Inferior parietal cortex (tissue), 1 donor: Measurements from ENCODE around the gene KAT6B.

ENCODE experiments used
- DNase-seq: peaks from one replicate; pipeline ENCODE4 v3.0.0-alpha.2; 2016; ENCODE audit errors: extremely low spot score

Gene KAT6B

GRCh38 chr10:75068523-75068922 lies 242.1 kb downstream of the KAT6B start:
- no peak for DNase-seq

- no peak for DNase-seq
Observed at GRCh38 chr10:75070476-75070875, 244.1 kb downstream of the KAT6B start.

- no peak for DNase-seq
Observed at GRCh38 chr10:75070961-75071428, 244.6 kb downstream of the KAT6B start.

GRCh38 chr10:75071756-75072155 lies 245.4 kb downstream of the KAT6B start:
- DNase-seq, result no peak

GRCh38 chr10:75072727-75073126 lies 246.3 kb downstream of the KAT6B start:
- DNase-seq, result no peak

- no peak for DNase-seq
Observed at GRCh38 chr10:75073442-75073841, 247.0 kb downstream of the KAT6B start.

GRCh38 chr10:75074711-75075445 lies 248.5 kb downstream of the KAT6B start:
- no peak for DNase-seq

GRCh38 chr10:75076348-75076747 lies 249.9 kb downstream of the KAT6B start:
- DNase-seq, result no peak

- no peak for DNase-seq
Observed at GRCh38 chr10:75079436-75080083, 253.2 kb downstream of the KAT6B start.

- no peak for DNase-seq
Observed at GRCh38 chr10:75080554-75080953, 254.2 kb downstream of the KAT6B start.

- DNase-seq, result no peak
Observed at GRCh38 chr10:75081379-75081778, 255.0 kb downstream of the KAT6B start.
